Measurements from ENCODE around the gene PIRT.
A peak's percentile ranks its signal among the peaks of the same experiment; 100 is the strongest.

The PIRT gene

GRCh38 chr17:10844621-10845387 lies 6.9 kb upstream of the PIRT start:
- Histone ChIP-seq H3K23ac (ENCODE audit: low read length in 2 of 2) (no peak overlapping the region), H4K8ac (ENCODE audit: low read length) (no peak overlapping the region), H3K27ac (ENCODE audit: low read length, poor library complexity, severe bottlenecking) (no peak overlapping the region), H3K4me2 (ENCODE audit: low read length, poor library complexity, severe bottlenecking) (peak overlapping the region; percentile 78), H3K14ac (ENCODE audit: low read length in 2 of 2) (no peak overlapping the region), H3K79me1 (replicated peaks; ENCODE audit: low read length, poor library complexity, severe bottlenecking) (no peaks in the 10 kb centered on the region), H2AFZ (ENCODE audit: low read depth, low read length) (peak overlapping the region; percentile 89), H3K18ac (ENCODE audit: low read depth in 1 of 2, low read length in 2 of 2) (no peak overlapping the region), H2AK5ac (ENCODE audit: low read length, severe bottlenecking) (no peak overlapping the region), H2BK5ac (ENCODE audit: low read depth, low read length, poor library complexity, severe bottlenecking) (no peak overlapping the region), H4K91ac (ENCODE audit: low read length) (no peak overlapping the region), H2BK12ac (ENCODE audit: low read length in 2 of 2) (no peak overlapping the region), H2BK120ac (ENCODE audit: low read depth, low read length) (no peak overlapping the region), H2BK15ac (ENCODE audit: low read depth, poor library complexity, severe bottlenecking) (no peak overlapping the region), H3K4ac (ENCODE audit: low read depth in 1 of 2, low read length in 2 of 2) (no peak overlapping the region), H3K4me1 (ENCODE audit: control insufficient read depth, insufficient read depth, low read depth, low read length) (no peaks in the 10 kb centered on the region), H3K27me3 (ENCODE audit: control insufficient read depth in 1 of 2, insufficient read depth in 1 of 2, low read length in 2 of 2) (peaks cover 12 to 14% of the 10 kb centered on the region in 2 experiments), H3K9me3 (ENCODE audit: control insufficient read depth, low read length) (peaks cover 4% of the 10 kb centered on the region), H3K36me3 (ENCODE audit: control insufficient read depth in 1 of 2, insufficient read depth in 2 of 2, low read depth in 1 of 2, low read length in 2 of 2) (no peaks in the 10 kb centered on the region), H3K4me3 (ENCODE audit: insufficient read depth in 1 of 2, low read depth in 1 of 2, low read length in 2 of 2) (peak overlapping the region; percentile 44 to 81), H3K9ac (ENCODE audit: low read length) (peak overlapping the region; percentile 73)
- 2% methylated on average over 24 of the region's 28 CpGs for WGBS
- DNase-seq: peak; percentile 57

- no peak overlapping the region for H3K4me2 ChIP-seq (ENCODE audit: low read length, poor library complexity, severe bottlenecking)
- no peak overlapping the region for H3K9ac ChIP-seq (ENCODE audit: low read length)
- peaks cover 4% of the 10 kb centered on the region for H3K9me3 ChIP-seq (ENCODE audit: control insufficient read depth, low read length)
- 43% methylated on average over 5 of the region's 7 CpGs for WGBS
- no peak overlapping the region for H3K18ac ChIP-seq (ENCODE audit: low read depth in 1 of 2, low read length in 2 of 2)
- no peaks in the 10 kb centered on the region for H3K79me1 ChIP-seq (replicated peaks; ENCODE audit: low read length, poor library complexity, severe bottlenecking)
- H3K27ac ChIP-seq (ENCODE audit: low read length, poor library complexity, severe bottlenecking): no peak overlapping the region
- no peak overlapping the region for H2BK12ac ChIP-seq (ENCODE audit: low read length in 2 of 2)
- no peak overlapping the region for H2AFZ ChIP-seq (ENCODE audit: low read depth, low read length)
- H2BK15ac ChIP-seq (ENCODE audit: low read depth, poor library complexity, severe bottlenecking): no peak overlapping the region
- no peak for DNase-seq
- H3K14ac ChIP-seq (ENCODE audit: low read length in 2 of 2): no peak overlapping the region
- H4K91ac ChIP-seq (ENCODE audit: low read length): no peak overlapping the region
- no peaks in the 10 kb centered on the region for H3K36me3 ChIP-seq (ENCODE audit: control insufficient read depth in 1 of 2, insufficient read depth in 2 of 2, low read depth in 1 of 2, low read length in 2 of 2)
- H3K27me3 ChIP-seq (ENCODE audit: control insufficient read depth in 1 of 2, insufficient read depth in 1 of 2, low read length in 2 of 2): peaks cover 14 to 16% of the 10 kb centered on the region in 2 experiments
- no peaks in the 10 kb centered on the region for H3K4me1 ChIP-seq (ENCODE audit: control insufficient read depth, insufficient read depth, low read depth, low read length)
- no peak overlapping the region for H4K8ac ChIP-seq (ENCODE audit: low read length)
- no peak overlapping the region for H3K23ac ChIP-seq (ENCODE audit: low read length in 2 of 2)
- H2BK5ac ChIP-seq (ENCODE audit: low read depth, low read length, poor library complexity, severe bottlenecking): no peak overlapping the region
- H3K4ac ChIP-seq (ENCODE audit: low read depth in 1 of 2, low read length in 2 of 2): no peak overlapping the region
- H2BK120ac ChIP-seq (ENCODE audit: low read depth, low read length): no peak overlapping the region
- H3K4me3 ChIP-seq (ENCODE audit: insufficient read depth in 1 of 2, low read depth in 1 of 2, low read length in 2 of 2): no peak overlapping the region
- no peak overlapping the region for H2AK5ac ChIP-seq (ENCODE audit: low read length, severe bottlenecking)
These were observed 5.9 kb upstream of the PIRT start for GRCh38 chr17:10843811-10844210.

DNA sequence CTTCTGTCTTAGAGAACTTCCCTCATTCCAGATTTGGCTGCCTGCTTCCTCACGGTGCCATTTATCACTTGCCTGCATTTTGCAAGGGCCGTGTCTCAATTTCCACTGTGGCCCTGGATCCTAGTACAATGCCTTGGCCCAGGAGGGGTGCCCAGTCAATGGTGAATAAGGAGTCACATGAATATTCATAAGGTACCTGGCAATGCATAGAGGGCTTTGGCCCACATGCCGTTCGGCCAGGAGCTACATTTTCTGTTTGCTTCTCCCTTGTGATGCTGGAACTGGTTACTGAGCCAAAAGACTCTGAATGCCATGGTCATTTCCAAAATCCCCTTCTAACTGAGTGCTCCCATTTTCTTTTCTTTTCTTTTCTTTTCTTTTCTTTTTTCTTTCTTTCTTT lies 4.8 kb upstream of the PIRT start:
- Histone ChIP-seq H2BK120ac (ENCODE audit: low read depth, low read length) (no peak overlapping the region), H3K14ac (ENCODE audit: low read length in 2 of 2) (no peak overlapping the region), H3K4me2 (ENCODE audit: low read length, poor library complexity, severe bottlenecking) (no peak overlapping the region), H3K79me1 (replicated peaks; ENCODE audit: low read length, poor library complexity, severe bottlenecking) (no peaks in the 10 kb centered on the region), H2AK5ac (ENCODE audit: low read length, severe bottlenecking) (no peak overlapping the region), H4K8ac (ENCODE audit: low read length) (no peak overlapping the region), H3K18ac (ENCODE audit: low read depth in 1 of 2, low read length in 2 of 2) (no peak overlapping the region), H2BK15ac (ENCODE audit: low read depth, poor library complexity, severe bottlenecking) (no peak overlapping the region), H3K4me1 (ENCODE audit: control insufficient read depth, insufficient read depth, low read depth, low read length) (no peaks in the 10 kb centered on the region), H3K27ac (ENCODE audit: low read length, poor library complexity, severe bottlenecking) (no peak overlapping the region), H3K4ac (ENCODE audit: low read depth in 1 of 2, low read length in 2 of 2) (no peak overlapping the region), H4K91ac (ENCODE audit: low read length) (no peak overlapping the region), H2AFZ (ENCODE audit: low read depth, low read length) (no peak overlapping the region), H2BK12ac (ENCODE audit: low read length in 2 of 2) (no peak overlapping the region), H3K36me3 (ENCODE audit: control insufficient read depth in 1 of 2, insufficient read depth in 2 of 2, low read depth in 1 of 2, low read length in 2 of 2) (no peaks in the 10 kb centered on the region), H2BK5ac (ENCODE audit: low read depth, low read length, poor library complexity, severe bottlenecking) (no peak overlapping the region), H3K27me3 (ENCODE audit: control insufficient read depth in 1 of 2, insufficient read depth in 1 of 2, low read length in 2 of 2) (peaks cover 14 to 22% of the 10 kb centered on the region in 2 experiments), H3K9ac (ENCODE audit: low read length) (no peak overlapping the region), H3K9me3 (ENCODE audit: control insufficient read depth, low read length) (no peaks in the 10 kb centered on the region), H3K4me3 (ENCODE audit: insufficient read depth in 1 of 2, low read depth in 1 of 2, low read length in 2 of 2) (no peak overlapping the region), H3K23ac (ENCODE audit: low read length in 2 of 2) (no peak overlapping the region)
- WGBS: 83% methylated on average over 4 of the region's 4 CpGs
- no peak for DNase-seq

- H2BK120ac ChIP-seq (ENCODE audit: low read depth, low read length): no peak overlapping the region
- WGBS: 77% methylated on average over 4 of the region's 5 CpGs
- H3K14ac ChIP-seq (ENCODE audit: low read length in 2 of 2): no peak overlapping the region
- no peak overlapping the region for H3K18ac ChIP-seq (ENCODE audit: low read depth in 1 of 2, low read length in 2 of 2)
- H3K27ac ChIP-seq (ENCODE audit: low read length, poor library complexity, severe bottlenecking): no peak overlapping the region
- no peak overlapping the region for H2BK15ac ChIP-seq (ENCODE audit: low read depth, poor library complexity, severe bottlenecking)
- H4K91ac ChIP-seq (ENCODE audit: low read length): no peak overlapping the region
- H3K4ac ChIP-seq (ENCODE audit: low read depth in 1 of 2, low read length in 2 of 2): no peak overlapping the region
- H3K9ac ChIP-seq (ENCODE audit: low read length): no peak overlapping the region
- H4K8ac ChIP-seq (ENCODE audit: low read length): no peak overlapping the region
- DNase-seq: no peak
- H2BK5ac ChIP-seq (ENCODE audit: low read depth, low read length, poor library complexity, severe bottlenecking): no peak overlapping the region
- H3K23ac ChIP-seq (ENCODE audit: low read length in 2 of 2): no peak overlapping the region
- H3K4me1 ChIP-seq (ENCODE audit: control insufficient read depth, insufficient read depth, low read depth, low read length): no peaks in the 10 kb centered on the region
- H3K9me3 ChIP-seq (ENCODE audit: control insufficient read depth, low read length): no peaks in the 10 kb centered on the region
- no peak overlapping the region for H2AFZ ChIP-seq (ENCODE audit: low read depth, low read length)
- H3K4me3 ChIP-seq (ENCODE audit: insufficient read depth in 1 of 2, low read depth in 1 of 2, low read length in 2 of 2): no peak overlapping the region
- H3K4me2 ChIP-seq (ENCODE audit: low read length, poor library complexity, severe bottlenecking): no peak overlapping the region
- H3K27me3 ChIP-seq (ENCODE audit: control insufficient read depth in 1 of 2, insufficient read depth in 1 of 2, low read length in 2 of 2): peaks cover 4 to 20% of the 10 kb centered on the region in 2 experiments
- no peak overlapping the region for H2BK12ac ChIP-seq (ENCODE audit: low read length in 2 of 2)
- no peaks in the 10 kb centered on the region for H3K79me1 ChIP-seq (replicated peaks; ENCODE audit: low read length, poor library complexity, severe bottlenecking)
- no peak overlapping the region for H2AK5ac ChIP-seq (ENCODE audit: low read length, severe bottlenecking)
- H3K36me3 ChIP-seq (ENCODE audit: control insufficient read depth in 1 of 2, insufficient read depth in 2 of 2, low read depth in 1 of 2, low read length in 2 of 2): no peaks in the 10 kb centered on the region
These were observed 795 bp upstream of the PIRT start for GRCh38 chr17:10838682-10839081.
